ENCODE measurements around the gene NT5C3B.
"Not testable (repeated sequence)": the region's sequence is repeated elsewhere in the genome, so short reads cannot be mapped to it uniquely, and the experiment has no call there.

NT5C3B gene

DNA sequence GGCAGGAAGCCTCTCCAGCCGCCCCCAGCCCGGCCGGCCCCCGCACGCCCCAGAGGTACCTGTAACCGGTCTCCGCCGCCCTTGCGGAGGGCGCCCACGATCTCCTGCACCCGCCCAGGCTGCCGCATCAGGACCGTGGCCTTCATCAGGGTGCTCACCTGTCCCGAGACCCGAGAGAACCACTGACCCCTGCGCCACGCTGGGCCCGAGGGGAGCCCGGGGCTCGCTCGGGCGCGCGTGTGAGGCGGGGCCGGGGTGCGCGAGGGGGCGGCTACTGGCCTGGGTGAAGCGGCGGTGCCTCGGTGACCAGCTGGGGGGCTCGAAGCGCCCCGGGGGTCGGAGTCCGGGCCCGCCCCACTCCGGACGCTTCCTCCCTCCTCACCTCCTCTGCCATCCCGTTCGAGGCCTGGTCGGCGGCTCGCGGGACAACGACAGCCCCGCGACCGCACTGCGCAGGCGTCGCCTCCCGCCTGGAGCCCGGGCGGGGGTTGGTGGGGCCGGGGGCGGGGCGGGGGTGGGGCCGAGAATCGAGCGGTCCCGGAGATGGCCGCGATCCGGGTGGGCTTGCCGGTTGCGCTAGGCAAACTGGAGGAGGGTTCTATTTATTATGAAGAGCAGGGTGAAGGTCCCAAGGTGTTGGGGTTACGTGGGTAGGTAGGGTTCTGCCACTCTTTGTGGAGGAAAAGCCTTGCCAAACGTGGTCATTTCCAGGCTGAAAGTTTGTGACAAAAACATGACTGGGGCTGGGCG lies at the start of gene NT5C3B:
TSS of gene NT5C3B (minus strand) at position 433 of the 750 bp plus-strand sequence. CDS start at position 394, 39 bp downstream.
- ATAC-seq (peak; percentile 86), DNase-seq (peak; percentile 68)

- DNase-seq (no peak), ATAC-seq (no peak)
These were observed 49.7 kb upstream of the NT5C3B start for GRCh38 chr17:41885733-41886132.

GRCh38 chr17:41882756-41883155 lies 46.7 kb upstream of the NT5C3B start:
- DNase-seq, result no peak
- ATAC-seq, result no peak

DNA sequence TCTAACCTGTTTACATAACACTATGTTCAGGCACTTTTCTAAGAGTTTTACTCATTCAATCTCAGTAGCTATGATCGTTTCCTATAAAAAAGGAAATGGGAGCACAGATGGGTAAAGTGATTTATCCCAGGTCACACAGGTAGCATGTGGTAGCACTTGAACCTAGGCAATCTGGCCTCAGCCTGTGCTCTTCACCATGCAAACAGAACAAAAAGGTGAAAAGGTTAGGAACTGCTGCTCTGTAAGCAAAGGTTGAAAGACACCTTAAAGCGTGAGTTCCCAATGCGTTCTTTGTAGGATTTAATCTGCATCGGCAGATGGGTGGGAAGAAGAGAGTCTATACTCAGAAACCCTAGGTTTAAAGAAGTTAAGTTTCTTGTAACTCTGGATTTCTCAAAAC lies 44.1 kb upstream of the NT5C3B start:
- DNase-seq (no peak), ATAC-seq (no peak)

GRCh38 chr17:41874293-41874670 lies 38.2 kb upstream of the NT5C3B start:
- not testable (repeated sequence) for ATAC-seq, DNase-seq

- ATAC-seq, result no peak
- DNase-seq, result no peak
These were observed 37.7 kb upstream of the NT5C3B start for GRCh38 chr17:41873559-41874292.

DNA sequence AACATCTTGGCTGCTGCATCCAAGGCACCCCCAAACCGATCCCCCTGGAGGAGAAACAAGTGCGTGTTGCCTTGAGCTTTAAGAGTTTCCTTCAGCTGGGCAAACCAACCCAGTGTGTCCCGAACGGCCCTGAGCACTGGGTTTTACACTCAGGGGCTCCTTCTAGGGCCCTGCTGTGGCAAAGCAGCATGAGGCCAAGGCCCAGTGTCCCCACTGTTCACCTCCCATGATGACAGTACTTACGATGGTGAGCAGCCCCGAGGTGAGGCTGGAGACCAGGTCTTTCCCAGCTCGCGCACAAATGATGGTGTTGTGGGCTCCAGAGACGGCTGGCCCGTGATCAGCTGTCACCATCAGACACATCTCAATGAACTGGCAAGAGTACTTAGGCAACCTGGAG lies 35.8 kb upstream of the NT5C3B start:
- ATAC-seq (peak; percentile 7), DNase-seq (no peak)

DNA sequence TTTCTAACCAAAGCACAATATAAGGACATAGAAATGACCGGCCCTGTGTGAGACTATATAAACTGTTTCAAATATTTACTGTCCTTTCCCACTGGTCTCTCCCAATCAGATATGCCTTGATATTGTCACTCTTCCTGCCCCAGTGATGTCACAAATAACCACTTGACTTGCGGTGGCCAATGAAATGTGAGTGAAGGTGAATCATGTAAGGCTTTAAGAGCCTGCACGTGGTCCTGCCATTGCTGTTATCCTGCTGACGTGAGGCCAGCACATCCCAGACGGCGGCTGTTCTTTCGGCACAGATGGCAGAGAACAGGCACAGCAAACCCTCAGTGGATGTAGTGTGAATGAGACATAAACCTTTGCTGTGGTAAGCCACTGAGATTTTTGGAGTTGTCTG lies 34.6 kb upstream of the NT5C3B start:
- ATAC-seq (no peak), DNase-seq (no peak)

GRCh38 chr17:41870097-41870496 lies 34.1 kb upstream of the NT5C3B start:
- DNase-seq (no peak), ATAC-seq (no peak)

DNA sequence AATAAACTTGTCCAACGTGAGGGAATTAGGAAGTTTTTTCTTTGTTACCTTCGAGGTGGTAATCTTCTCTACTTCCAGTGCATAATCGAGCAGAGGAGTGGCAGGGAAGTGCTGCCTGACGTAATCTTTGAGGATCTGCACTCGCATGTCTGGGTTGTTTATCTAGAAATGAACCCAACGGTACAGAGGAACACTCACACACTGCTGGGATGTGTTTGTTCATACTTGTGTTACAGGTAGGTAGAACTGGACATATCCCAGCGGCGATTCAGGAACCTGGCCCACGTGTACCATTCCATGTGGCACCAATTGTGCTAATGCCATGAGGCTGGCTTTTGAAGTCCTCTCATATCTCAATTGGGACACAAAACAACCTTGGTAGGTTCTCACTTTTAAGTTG lies 33.4 kb upstream of the NT5C3B start:
- DNase-seq (no peak), ATAC-seq (no peak)

DNA sequence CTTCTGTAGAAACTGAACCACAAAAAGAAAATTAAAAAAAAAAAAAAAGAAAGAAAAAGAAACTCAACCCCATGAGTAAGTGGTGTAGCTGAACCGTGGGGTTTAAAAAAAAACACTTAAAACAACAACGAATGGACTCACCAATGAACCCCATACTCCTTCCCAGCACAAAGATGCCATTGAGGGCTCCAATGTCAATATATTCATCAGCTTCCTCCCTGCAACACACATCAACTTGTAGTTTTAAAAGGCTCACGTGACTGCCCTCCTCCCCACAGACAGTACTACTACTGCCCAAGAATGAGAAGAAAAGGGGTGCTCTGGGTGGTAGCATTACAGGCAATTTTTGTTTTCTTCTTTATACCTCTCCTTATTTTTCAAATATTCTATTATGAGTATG lies 32.5 kb upstream of the NT5C3B start:
- no peak for DNase-seq
- no peak for ATAC-seq

DNA sequence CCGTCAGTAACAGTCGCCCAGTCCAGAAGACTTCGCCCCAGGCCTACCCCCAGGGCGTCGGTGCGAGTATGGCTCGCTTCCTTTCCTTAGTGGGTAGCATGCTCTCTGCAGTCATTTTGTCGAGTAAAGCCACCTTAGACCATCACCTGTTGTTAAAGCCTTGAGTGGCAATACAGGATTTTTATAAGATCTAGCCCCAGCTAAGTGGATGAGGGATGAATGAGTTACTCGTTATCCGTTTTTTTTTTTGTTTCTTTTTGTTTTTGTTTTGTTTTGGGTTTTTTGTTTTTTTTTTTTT lies 29.5 kb upstream of the NT5C3B start:
- ATAC-seq, result no peak
- DNase-seq, result no peak

GRCh38 chr17:41864836-41865595 lies 29.0 kb upstream of the NT5C3B start, which contains the start of gene KLHL11:
TSS of gene KLHL11 (minus strand) at chr17:41865423. CDS start at chr17:41865370, 53 bp downstream.
- ATAC-seq (peak; percentile 90), DNase-seq (peak; percentile 90)

GRCh38 chr17:41864498-41864835 lies 28.4 kb upstream of the NT5C3B start:
- DNase-seq (no peak), ATAC-seq (no peak)

GRCh38 chr17:41863074-41863848 lies 27.2 kb upstream of the NT5C3B start:
- ATAC-seq (peak; percentile 44), DNase-seq (peak; percentile 47)

- ATAC-seq (no peak), DNase-seq (no peak)
These were observed 24.4 kb upstream of the NT5C3B start for GRCh38 chr17:41860254-41860931.

- DNase-seq, ATAC-seq: not testable (repeated sequence)
These were observed 15.3 kb upstream of the NT5C3B start for GRCh38 chr17:41851382-41851781.

DNA sequence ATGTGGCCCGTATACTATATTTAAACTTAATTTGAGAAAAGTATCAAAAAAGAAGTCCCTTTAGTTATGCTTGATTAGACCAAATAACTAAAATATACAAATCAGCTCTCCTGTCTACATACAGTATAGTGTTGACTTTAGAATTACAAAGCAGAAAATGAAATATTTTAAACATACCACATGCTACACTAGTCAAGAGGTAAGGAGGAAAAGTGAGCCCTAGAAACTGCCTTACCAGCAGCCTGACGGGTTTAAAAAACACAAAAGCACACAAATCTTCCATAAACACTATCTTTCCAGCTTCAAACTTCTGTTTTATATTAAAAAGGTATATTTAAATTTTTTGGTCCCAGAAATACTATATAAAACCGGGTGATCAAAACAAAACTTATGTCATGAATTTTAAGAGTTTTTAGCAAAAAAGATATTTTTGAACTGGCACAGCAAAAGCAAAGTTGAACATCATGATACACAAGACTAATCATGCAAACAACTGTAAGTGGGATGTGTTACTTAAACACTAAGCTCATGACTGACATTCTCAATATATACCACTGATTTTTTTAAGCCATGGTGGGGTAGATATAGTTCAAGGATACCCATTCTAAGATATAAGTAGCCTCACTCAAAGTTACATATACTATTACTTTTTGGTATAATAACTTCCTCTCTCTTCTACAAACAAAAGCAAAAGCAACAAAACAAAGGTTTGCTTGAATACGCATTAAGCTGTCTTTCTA lies 13.4 kb upstream of the NT5C3B start:
- DNase-seq (no peak), ATAC-seq (no peak)

- DNase-seq, result no peak
- no peak for ATAC-seq
These were observed 12.8 kb upstream of the NT5C3B start for GRCh38 chr17:41848788-41849187.

GRCh38 chr17:41844971-41845370 lies 8.9 kb upstream of the NT5C3B start:
- DNase-seq, result no peak

GRCh38 chr17:41840781-41841180 lies 4.7 kb upstream of the NT5C3B start:
- DNase-seq, ATAC-seq: not testable (repeated sequence)

More at GRCh38 chr17:41844971-41845370, 8.9 kb upstream of the NT5C3B start:
- ATAC-seq, result no peak
